HepG2 (cell line): Measurements from ENCODE around the gene GPAM. TPM values are rescaled to one million over a fixed set of nuclear protein-coding genes. Genes with fewer than 3 reads are reported as not detected.

Experiments
- ARID5B ChIP-seq: IDR thresholded peaks from 2 replicates; pipeline ENCODE4 v1.4.0; 2020; ENCODE audit warnings: mild to moderate bottlenecking, missing genetic modification reagents
- ATF2 ChIP-seq: sonication (generic); formaldehyde crosslinking; IDR thresholded peaks from 2 replicates; pipeline ENCODE4 v1.4.0; 2020; ENCODE audit warnings: missing genetic modification reagents
- CHD4 ChIP-seq: fragments of 200-600 bp; sonication (generic); IDR thresholded peaks from 2 replicates; pipeline ENCODE4 v1.7.0; 2017; ENCODE audit warnings: mild to moderate bottlenecking, low read length, borderline replicate concordance
- FOXJ3 ChIP-seq: sonication (generic); formaldehyde crosslinking; IDR thresholded peaks from 2 replicates; pipeline ENCODE4 v1.4.0; 2020; ENCODE audit warnings: missing genetic modification reagents, mild to moderate bottlenecking, borderline replicate concordance
- HDAC1 ChIP-seq: sonication (generic); formaldehyde crosslinking; IDR thresholded peaks from 2 replicates; pipeline ENCODE4 v1.5.1; 2020; ENCODE audit warnings: mild to moderate bottlenecking, missing genetic modification reagents
- HNF4G ChIP-seq, 2 experiments: sonication (generic) in 1 of 2; formaldehyde crosslinking in 1 of 2; IDR thresholded peaks; 2 replicates each; pipeline versions ENCODE4 v1.4.0 to v1.6.1; 2011 to 2020; ENCODE audit warnings: borderline replicate concordance in 2 of 2, low read depth in 2 of 2, mild to moderate bottlenecking in 2 of 2, low read length in 1 of 2, missing genetic modification reagents in 1 of 2, moderate library complexity in 1 of 2
- ISL2 ChIP-seq: sonication (generic); formaldehyde crosslinking; IDR thresholded peaks from 2 replicates; pipeline ENCODE4 v1.5.0; 2020; ENCODE audit warnings: missing genetic modification reagents
- NKX3-1 ChIP-seq: sonication (generic); formaldehyde crosslinking; IDR thresholded peaks from 2 replicates; pipeline ENCODE4 v1.5.0; 2020; ENCODE audit warnings: missing genetic modification reagents
- RAD21 ChIP-seq: fragments of 450-650 bp; formaldehyde crosslinking; IDR thresholded peaks from 2 replicates; pipeline ENCODE4 v1.5.0; 2020; ENCODE audit warnings: mild to moderate bottlenecking
- SAP130 ChIP-seq: IDR thresholded peaks from 2 replicates; pipeline ENCODE4 v1.6.1; 2016; ENCODE audit warnings: low read depth
- SOX5 ChIP-seq: IDR thresholded peaks from 2 replicates; pipeline ENCODE4 v1.6.1; 2016; ENCODE audit warnings: borderline replicate concordance
- STAG1 ChIP-seq: sonication (generic); formaldehyde crosslinking; IDR thresholded peaks from 2 replicates; pipeline ENCODE4 v1.4.0; 2020; ENCODE audit warnings: missing genetic modification reagents
- TCF7 ChIP-seq: sonication (generic); IDR thresholded peaks from 2 replicates; pipeline ENCODE4 v1.6.1; 2016; ENCODE audit warnings: antibody characterized with exemption, low read depth
- THAP11 ChIP-seq: IDR thresholded peaks from 2 replicates; pipeline ENCODE4 v1.6.1; 2016; ENCODE audit warnings: missing biosample characterization, missing genetic modification reagents
- THRA ChIP-seq: sonication (generic); formaldehyde crosslinking; IDR thresholded peaks from 2 replicates; pipeline ENCODE4 v1.4.0; 2020; ENCODE audit warnings: missing genetic modification reagents, borderline replicate concordance
- TIGD3 ChIP-seq: sonication (generic); formaldehyde crosslinking; IDR thresholded peaks from 2 replicates; pipeline ENCODE4 v1.5.1; 2020; ENCODE audit warnings: mild to moderate bottlenecking, missing genetic modification reagents, borderline replicate concordance
- UBTF ChIP-seq: sonication (generic); formaldehyde crosslinking; IDR thresholded peaks from 2 replicates; pipeline ENCODE4 v1.4.0; 2020; ENCODE audit warnings: mild to moderate bottlenecking, missing genetic modification reagents
- ZNF691 ChIP-seq: sonication (generic); formaldehyde crosslinking; IDR thresholded peaks from 2 replicates; pipeline ENCODE4 v1.4.0; 2020; ENCODE audit warnings: missing genetic modification reagents, low read depth, mild to moderate bottlenecking, borderline replicate concordance
- polyA plus RNA-seq, 8 experiments: library from polyadenylated mRNA; depleted of rRNA in 3 of 8; stranded (reverse) in 7 of 8; unstranded in 1 of 8; fragments of >200 nt; fragmentation: Illumina TruSeq in 4 of 8; extraction: Trizol in 4 of 8; gene quantifications; 2 replicates each; pipeline versions ENCODE4 v1.2.1 to v1.2.3, GENCODE V29; 2011 to 2016; ENCODE audit warnings: low read depth in 4 of 8, missing spikeins in 1 of 8, mixed read lengths in 1 of 8; ENCODE audit not compliant: insufficient read depth in 1 of 8
- total RNA-seq, 5 experiments: library from RNA; depleted of rRNA; stranded (reverse); fragments of >200 nt; fragmentation: Illumina TruSeq; extraction: Trizol; gene quantifications; 2 replicates each; pipeline ENCODE4 v1.2.3, GENCODE V29; 2016; ENCODE audit warnings: low read depth in 1 of 5

GPAM gene
- total and polyA plus RNA-seq, 2 of the 13 experiments (the other 11 are each of a cell fraction or from before 2014, with no cell fraction given): 36.8 to 140 TPM

- TF ChIP-seq SOX5 (CRISPR knock-in tag) (peak; percentile 47; the same call in 1 of the 2 replicates), TIGD3 (no peak), THRA (CRISPR knock-in tag) (peak; percentile 47; the same call in 1 of the 2 replicates), ATF2 (CRISPR knock-in tag) (peak; percentile 55; the same call in 1 of the 2 replicates), RAD21 (CRISPR knock-in tag) (no peak), STAG1 (CRISPR knock-in tag) (peak; percentile 31; the same call in 1 of the 2 replicates), ISL2 (CRISPR knock-in tag) (peak; percentile 67), UBTF (CRISPR knock-in tag) (no peak), THAP11 (CRISPR knock-in tag) (0 out of 2 replicates have a peak, but pooled peaks have one; percentile 24), FOXJ3 (CRISPR knock-in tag) (peak; percentile 41; the same call in 1 of the 2 replicates), TCF7 (peak; percentile 34; the same call in 1 of the 2 replicates), ARID5B (CRISPR knock-in tag) (peak; percentile 80), NKX3-1 (CRISPR knock-in tag) (no peak), HDAC1 (CRISPR knock-in tag) (0 out of 2 replicates have a peak, but pooled peaks have one; percentile 18), HNF4G (IDR thresholded peaks at IDR 0.05; ENCODE audit: borderline replicate concordance, low read depth, low read length) (peak; percentile 18; the same call in 1 of the 2 replicates), HNF4G (CRISPR knock-in tag; IDR thresholded peaks at IDR 0.05; ENCODE audit: borderline replicate concordance, low read depth) (no peak), CHD4 (peak; percentile 46; the same call in 1 of the 2 replicates), ZNF691 (CRISPR knock-in tag) (no peak), SAP130 (peak; percentile 31)
These were observed 6.3 kb downstream of the GPAM start (continued) for GRCh38 chr10:112177247-112177646.
